HG03439 (cell line): ENCODE data around the gene WARS2.

ENCODE experiments used
- ATAC-seq: cut with Tn5 transposase; IDR thresholded peaks from one replicate; pipeline ENCODE4 v1.9.1; 2021; ENCODE audit warnings: mild to moderate bottlenecking, moderate library complexity; ENCODE audit not compliant: unreplicated experiment

The WARS2 gene

DNA sequence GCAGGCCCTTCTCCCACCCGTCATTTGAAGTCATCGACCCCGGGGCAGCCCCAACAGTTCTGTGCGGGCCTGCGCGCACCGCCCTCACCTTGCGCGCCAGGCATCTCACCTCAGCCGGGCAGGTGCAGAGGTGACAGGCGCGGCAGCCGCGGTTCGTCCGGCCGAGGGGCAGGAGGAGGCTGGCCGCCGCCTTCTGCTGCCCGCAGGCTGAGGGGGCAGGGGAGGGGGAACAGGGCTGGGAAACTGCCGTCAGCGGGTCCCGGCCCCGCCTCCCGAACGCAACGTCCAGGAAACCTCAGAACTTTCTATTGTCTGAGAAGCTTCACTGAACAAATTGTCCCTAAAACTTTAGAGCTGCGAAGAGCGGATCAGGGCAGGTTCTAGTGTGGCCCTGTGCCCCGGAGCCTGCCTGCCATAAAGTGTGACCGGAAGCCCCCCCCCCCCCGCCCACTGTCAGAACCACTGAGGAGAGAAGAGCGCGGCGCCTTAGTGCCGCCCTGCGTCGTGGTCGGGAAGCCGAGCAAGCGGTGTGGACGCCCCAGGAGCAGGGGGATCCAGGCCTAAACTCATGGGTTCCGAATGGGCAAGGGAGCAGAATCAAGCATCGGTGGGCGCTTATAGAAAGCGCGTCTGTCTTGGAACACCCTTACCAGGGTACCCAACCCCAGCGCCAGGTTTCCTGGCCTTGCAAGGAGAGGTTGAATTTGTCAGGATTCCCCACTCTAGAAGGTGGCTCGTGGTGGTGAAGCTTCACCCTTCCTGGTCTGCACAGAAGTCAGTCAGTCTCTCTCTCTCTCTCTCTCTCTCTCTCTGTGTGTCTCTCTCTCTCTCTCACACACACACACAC is 139.0 kb downstream of the WARS2 start:
- no peak for ATAC-seq

DNA sequence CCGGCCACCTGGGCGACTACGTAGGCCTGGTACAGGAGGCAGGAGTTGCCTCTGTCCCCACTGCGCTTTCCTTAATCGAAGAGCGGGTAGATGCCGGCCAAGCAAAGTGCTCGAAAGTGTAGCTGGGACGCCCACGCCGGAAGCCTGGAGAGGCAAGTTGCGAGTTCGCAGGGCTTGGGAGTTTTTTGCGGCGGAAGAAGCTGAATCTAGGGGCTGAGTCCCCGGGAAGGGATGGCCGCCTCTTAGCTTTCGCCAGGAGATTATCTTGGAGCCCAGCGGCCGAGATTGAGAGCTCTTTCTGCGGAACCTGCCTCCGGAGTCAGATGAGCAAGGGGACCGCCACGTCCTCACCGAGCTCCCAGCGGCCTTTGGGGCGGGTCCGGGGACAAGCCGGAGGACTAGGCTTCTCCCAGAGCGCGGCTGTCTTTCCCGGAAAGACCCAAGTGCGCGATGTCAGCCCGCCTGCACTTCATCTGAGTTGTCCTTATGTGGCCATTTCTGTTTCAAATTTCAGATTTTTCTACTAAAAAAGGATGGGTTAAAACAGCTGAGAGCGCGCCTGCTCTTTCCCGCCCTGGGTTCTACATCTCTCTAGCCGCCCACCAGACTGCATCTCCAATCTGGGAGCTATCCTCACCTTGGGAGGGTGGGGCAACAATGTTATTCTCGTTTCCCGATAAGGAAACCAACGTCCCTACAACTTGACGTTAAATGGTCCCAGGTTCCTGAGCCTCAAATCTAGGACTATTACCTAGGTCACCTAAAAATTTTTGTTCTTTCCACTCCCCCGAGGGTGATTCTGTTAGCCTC is 139.9 kb downstream of the WARS2 start:
- no peak for ATAC-seq

DNA sequence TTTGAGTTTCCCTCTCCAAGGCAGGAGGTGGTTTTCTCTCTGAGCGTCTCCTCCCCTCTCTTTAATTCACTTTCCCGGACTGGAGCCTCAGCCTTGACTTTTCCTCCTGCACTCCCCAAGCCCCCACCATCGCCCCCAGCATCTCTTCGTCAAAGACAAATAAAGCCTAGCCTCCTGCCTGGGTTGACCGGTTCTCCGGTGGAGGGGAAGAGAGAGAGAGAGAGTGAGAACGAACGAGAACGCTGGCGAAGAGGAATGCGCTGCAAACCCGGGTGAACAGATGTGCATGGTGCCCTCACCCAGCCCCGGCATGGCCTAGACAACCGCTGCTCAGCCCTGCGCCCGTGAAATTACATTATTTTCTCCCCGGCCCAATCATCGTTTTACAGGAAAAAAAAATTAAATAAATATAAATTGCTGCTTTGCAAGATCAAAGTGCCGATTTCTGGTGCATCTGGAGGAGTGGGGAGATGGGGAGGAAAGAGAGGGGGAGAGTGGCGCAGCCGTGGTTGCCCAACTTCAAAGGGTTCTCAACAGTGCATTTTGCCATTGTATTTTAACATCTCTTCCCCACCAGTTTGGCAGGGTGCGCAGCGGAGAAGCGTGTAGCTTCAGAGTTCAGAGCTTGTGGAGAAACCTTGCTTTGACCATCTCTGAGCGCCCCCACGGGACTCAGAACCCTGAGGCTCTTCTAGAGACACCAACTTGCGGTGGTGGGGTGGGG is 140.9 kb downstream of the WARS2 start:
- ATAC-seq = no peak

DNA sequence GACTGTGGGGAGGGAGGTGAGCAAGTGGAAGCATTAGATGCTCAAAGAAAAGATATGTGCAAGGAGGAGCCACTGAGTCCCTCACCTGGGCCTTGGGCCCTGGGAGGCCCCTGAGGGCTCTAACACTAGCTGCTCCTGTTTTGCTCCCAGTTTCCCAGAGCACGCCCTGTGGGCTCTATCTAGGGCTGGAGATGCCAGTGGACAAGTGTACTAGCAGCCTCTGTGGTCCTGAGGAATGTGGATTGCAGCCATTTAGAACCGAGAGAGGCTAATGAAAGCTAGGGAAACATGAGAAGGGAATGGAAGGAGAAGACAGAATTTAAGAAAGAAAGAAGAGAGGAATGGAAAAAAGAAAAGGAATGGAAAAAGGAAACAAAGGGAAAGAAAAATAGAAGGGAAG is 142.3 kb downstream of the WARS2 start:
- ATAC-seq = no peak

DNA sequence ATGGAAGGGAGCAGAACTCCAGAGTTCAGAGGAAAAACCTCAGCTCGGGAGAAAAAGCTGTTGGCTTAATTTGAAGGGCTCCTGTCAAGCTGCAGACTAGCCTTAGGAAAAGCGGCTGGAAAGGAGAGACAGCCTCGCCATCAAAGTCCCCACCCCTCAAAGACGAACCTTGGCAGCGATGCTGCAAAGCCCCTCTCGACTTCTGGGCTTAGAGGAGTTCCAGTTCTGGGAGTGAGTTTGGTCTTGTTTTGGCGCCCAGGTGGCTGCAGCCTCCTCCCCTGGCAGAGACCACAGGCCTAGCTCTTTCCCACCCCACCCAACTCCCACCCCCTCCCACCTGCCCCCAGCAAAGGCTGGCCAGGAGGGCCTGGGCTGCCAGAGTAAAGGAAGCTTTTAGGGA is 143.2 kb downstream of the WARS2 start:
- no peak for ATAC-seq

DNA sequence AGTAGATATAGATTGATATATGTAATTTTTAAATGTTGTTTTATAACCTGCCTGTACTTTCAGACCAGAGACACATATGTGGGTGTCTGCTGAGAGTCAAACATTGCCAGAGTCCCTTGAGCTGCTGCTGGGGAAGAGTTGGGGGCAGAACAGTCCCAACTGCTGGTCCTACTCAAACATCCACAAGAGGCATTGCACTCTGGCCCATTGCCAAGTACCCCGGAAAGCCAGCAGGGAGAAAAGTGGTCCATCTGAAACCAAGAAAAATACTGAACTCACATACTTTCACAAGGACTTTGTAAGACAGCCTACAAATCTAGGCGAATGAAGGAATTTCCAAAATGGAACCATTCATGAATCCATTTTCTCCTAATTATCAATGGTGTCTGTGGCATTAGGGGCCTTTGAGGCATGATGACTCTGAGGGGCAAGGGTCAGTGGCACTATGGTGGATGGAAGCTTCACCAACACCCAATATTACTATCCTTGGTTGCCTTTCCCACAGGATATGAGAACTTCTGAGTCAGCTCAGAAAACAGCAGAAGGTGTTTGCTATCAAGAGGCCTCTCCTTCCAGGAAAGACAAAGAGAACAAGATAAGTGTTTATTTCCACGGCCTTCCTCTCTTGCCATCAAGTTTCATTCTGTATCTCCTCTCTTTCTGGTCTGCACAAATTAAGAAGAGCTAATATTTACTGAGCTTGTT is 145.0 kb downstream of the WARS2 start:
- ATAC-seq = no peak

DNA sequence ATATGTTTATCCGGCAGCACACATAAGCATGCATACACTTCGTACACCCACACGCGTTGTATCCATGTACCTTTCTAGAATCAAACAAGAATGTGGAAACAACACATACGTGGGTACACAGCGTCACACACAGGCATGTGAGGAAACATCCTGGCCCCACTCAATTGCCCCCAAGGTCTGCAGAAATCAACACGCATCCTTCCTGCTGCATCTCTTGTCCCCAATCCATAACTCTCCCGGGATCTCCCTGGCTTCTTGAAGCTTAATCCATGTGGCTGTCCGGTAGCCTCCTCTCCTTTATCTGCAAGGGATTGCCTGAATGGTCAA is 146.8 kb downstream of the WARS2 start:
- no peak for ATAC-seq

DNA sequence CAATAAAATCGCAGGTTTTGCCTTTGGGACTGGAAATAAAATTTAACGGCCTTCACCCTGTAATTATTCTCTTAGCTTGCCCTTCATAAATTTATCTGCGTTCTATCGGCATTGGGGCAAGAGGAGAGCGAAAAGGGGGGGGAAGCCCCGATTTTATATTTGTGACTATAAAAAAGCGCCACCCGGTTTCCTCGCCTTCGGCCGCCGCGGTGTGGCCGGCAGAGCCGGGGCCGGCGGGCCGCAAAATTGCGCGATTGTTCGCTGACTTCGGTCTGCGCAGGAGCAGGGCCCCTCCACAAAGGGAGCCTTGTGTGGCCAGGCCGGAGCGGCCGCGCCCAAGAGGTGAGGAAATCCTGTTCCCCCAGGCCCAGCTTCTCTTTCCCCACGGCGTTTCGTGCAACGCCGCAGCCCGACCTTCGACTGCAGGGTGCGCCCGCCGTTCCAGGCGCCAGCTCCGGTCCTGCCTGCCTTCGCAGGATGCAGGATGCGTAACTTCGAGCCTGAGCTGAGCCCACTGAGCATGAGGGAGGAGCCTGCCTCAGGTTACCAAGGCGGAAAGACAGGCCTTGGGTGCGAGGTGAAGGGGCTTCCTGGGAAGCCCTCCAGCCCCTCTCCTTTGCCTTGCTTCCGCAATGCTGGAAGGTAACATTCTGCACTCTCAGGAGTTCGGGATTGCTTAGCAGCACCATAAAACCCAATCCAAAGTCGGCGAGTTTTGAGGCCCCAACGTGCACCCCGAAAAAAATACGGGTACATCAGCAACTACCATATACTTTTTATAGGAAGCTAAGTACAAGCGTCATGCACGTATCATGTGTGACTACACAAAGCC is 147.4 kb downstream of the WARS2 start:
- ATAC-seq = no peak

DNA sequence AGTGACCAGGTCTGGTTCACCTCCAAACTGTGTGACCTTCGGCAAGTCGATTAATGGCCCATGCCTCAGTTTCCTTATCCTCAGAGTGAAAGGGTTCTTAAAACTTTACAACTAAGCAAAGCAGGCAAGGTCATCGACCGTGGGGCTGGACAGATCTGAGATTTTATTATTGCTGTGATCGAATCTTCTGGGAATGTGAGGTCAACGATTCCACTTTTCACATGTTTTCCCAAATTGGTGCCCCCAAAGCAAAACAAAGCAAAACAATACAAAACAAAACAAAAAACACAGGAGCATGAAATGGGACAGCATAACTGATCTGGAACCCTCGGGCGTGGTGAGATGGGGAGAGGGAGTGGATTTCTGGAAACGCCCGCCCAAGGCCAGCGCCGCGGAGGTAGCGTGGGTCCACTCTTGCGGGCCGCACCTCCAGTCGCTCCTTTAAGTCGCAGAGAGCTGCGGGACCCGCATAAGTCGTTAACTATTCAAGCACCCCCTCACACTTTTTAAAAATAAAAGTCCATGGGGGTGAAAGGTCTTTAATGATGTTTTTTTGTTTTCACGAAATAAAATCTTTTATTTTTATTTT is 148.1 kb downstream of the WARS2 start:
- ATAC-seq = no peak

DNA sequence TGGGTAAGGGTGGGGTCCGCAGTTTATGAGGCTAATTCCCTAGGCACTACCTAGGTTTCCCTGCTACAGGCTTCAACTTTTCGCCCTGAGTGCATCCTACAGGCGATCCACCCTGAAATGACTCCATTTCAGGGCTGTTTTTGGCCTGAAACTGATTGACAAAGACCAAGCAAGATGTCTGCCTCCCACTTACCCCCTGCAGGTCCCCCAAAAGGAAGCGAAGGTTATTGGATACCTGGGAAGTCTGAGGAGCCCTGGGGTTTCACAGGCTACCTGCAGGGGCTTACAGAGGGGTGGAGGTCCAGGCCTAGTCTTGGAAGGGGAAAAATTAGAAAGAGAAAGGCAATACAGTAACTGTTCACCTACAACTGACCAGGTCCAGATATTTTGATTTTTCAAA is 149.0 kb downstream of the WARS2 start:
- ATAC-seq = no peak

DNA sequence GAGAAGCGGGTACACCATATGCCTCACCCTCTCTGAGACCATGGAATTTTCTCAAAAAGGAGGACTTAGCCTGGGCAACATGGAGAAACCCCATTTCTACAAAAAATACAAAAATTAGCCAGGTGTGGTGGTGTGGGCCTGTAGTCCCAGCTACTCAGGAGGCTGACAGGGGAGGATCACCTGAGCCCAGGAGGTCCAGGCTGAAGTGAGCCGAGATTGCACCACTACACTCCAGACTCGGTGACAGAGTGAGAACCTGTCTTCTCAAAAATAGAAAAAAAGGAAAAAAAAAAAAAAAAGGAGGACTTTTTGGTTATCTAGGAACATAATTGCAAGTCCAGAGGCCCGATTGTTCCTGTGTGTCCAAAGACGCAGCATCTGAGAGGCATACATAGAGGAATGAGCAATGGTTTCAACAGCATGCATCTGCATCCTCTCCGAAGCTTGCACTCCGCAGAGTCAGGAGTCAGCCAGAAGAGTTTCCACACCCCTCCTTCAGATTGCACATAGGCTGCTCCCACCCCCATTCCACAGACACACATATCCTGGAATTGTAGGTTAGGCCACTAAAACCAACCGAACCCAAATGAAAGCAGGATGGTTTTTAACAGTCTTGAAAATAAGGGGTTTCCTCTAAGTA is 149.8 kb downstream of the WARS2 start:
- ATAC-seq = no peak

DNA sequence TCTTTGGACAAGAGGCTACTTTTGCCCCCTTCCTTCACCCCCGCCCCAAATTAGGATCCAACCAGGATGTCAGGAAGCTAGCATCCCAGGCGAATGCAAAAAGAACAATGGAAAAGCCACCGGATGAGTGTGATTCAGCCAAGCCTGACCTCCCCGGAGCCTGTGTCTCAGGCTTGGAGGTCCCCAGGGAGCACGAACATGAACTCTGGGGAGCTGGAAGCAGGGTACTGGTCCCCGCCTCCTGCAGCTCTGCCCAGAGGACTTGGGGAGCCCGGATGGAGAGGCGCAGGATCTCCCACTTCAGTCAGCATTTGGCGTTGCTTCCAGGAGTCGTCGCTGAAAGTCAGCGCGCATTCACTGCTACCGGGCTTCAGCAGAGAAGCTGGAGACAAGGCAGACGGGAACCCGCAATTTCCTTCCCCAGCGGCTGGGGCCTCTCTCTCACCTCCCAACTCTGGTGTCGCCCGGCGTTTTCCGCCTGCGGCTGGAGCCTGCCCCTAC is 150.5 kb downstream of the WARS2 start:
- ATAC-seq = no peak

DNA sequence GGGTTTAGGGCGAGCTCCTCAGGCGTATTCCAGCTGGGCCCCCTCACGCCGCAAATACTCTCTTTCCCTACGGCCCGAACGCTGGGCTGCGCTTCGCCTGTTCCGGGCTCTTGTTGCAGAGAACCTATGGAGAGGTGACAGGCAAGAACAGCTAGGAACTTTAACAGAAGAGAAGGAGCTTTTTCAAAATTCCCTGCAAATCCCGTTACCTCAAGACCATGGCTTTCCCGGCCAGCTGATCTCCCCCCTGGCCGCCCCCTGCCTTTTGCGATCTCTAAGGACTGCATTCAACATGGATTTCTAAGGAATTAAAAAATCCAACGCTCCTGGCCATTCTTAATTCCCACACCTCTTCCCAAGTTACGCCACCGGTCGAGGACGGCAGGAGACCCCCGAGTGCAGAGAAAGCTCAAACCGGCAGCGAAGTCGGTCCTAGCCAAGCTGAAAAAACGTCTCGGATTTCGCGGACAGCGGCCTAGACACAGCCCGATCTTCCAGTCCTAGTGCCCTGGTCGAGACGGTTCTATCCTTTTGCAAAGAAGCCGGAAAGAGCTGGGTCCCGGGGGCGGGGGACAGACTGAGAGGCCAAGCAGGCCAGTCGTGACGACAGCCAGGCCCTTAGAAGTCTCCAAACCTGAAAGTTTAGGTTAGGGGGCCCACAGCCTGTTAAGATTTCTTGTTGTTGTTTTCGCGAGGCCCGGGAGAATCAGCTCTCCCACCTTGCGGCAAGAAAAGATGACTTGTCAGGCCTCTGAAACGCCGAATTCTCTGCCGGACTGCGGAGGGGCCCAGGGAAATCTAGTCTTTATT is 151.2 kb downstream of the WARS2 start:
- no peak for ATAC-seq

DNA sequence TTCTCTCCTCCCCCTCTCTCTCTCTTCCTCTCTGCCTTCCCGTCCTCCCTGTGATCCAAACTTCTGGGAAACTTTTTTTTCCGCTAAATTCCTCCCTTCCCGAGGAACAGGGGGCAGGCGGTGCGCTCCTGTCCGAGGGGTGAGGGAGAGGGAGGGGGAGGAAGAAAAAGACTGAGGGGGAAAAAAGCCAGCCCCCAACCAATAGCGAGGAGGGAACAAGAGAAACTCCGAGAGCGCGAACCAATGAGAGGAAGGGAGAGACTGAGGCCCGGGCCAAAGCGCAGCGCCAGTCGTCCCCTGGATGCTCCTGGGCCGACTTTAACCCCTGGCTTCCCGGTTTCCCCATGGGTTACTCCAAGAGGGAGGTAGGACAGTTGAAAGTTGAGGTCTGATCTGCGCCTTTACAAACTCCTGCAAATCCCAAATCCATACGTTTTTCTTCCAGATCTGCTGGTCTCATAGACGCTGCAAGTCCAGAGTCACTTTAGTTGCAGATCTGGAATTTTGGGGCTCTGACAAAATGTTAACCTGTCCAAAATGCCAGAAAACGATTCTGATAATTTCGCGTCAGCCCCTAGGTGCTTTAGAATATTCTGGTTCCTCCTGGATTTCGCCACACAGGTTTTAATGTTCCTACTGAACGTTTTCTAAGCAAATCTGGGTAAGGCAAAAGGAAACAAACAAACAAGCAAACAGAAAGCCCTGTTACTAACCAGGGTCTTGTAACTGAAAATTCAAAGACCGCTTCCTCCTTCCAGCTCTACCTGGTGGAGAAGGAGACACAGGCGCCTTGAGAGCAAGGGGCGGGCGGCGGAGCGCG is 152.1 kb downstream of the WARS2 start, which contains the start of gene TBX15:
TSS of gene TBX15 (minus strand) at position 158 of the 820 bp plus-strand sequence. CDS start 548 bp downstream, outside the sequence.
- no peak for ATAC-seq

DNA sequence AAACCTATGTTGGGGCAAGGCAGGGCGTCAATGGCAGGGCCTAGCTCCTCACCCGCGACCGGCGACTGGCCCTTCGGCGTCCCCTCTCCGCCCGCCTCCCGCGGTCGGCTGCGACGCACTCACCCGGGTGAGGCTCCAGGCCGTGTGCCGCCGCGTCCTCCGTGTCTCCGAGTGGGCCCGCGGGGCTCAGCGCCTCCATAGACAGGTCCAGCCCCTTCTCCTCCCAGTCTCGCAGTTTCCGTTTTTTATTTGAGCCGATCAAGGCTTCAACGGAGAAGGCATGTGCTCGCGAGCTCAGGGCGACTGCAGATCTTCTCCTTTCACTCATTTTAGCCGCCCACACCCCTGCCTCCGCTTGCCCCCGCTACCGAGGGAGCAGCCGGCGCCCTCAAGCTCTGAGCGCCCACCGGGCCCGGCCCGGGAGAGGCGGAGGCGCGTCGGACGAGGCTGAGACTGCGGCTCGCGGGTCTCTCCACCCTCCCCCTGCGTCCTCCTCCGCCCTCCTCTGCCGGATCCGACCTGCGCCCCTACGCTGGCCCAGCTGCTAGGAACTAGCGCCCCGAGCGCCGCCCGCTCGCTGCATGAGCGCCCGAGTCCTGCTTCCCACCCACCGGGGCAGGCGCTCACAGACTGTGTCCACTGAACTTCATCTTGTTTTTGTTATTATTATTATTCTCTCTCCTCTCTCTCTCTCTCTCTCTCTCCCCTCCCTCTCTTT is 152.8 kb downstream of the WARS2 start:
- ATAC-seq = no peak

DNA sequence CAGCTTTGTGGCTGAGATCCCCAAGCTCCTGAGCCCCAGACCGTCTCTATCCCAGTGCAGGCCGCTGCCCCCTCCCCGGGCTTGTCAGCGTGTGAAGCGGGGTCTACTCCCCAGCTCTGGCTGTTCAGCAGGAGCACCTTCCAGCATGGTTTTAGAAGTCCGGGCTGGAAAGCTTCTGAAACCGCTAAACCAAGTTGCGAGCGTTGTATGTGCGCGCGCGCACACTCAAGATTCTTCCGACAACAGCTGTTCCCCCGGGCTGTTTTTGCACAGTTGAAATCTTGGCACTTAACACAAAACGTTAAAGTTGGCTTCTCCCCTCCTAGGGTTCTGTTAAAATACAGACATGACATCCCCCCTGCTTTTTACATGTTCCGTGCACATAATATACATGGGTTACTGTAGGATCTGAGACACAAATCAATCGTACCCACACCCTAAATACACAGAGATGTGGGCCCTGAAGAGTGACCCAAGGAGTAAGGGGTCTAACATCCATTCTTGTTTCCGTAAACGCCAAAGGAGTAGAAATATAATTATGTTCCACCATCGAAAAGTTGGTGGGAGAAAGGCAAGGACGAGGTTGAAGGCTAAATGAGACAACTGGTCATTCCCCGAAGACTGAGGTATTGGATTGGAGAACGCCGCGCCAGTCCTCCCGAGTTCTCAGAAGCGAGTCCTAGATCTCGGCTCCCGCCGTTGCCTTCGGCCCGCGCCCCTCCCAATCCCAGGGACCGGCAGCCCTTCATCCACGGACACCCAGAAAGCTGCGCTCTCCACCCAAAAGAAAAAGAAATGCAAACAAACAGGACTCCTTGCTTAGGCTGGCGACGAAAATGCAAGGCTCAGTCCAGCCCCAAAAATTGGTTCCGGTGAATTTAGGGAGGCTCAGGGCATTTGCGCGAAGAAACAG is 153.6 kb downstream of the WARS2 start:
- ATAC-seq = no peak
